H1 (cell line): ENCODE data around the gene SRSF2. TPM values are rescaled to one million over a fixed set of nuclear protein-coding genes. Genes with fewer than 3 reads are reported as not detected.

Source experiments
- CTCF ChIA-PET: fragments of 300-600 bp; sonication (Branson Sonifier 250); formaldehyde crosslinking; loops from one replicate; lab custom pipeline; 2021; ENCODE audit not compliant: partially characterized antibody; lab: Charles Lee
- POLR2A ChIA-PET: fragments of 300-600 bp; sonication (Branson Sonifier 250); formaldehyde crosslinking; loops from one replicate; lab custom pipeline; 2021; ENCODE audit warnings: inconsistent platforms; ENCODE audit not compliant: partially characterized antibody; lab: Charles Lee
- DNase-seq, 2 experiments: peaks; one replicate each; pipeline versions ENCODE4 v3.0.0 to v3.0.0-alpha.2; 2010 to 2022; ENCODE audit warnings: low spot score in 2 of 2, low read depth in 1 of 2, mixed read lengths in 1 of 2
- FAIRE-seq: peaks from 2 replicates; lab custom pipeline; 2011; peaks lifted over from hg19 to GRCh38; lab: Jason Lieb, UNC
- H2AFZ ChIP-seq: 2 replicates; pipeline ENCODE4 v1.8.1; 2012; ENCODE audit warnings: low read length, inconsistent platforms
- H2AK5ac ChIP-seq: 2 replicates; pipeline ENCODE4 v1.6.1; 2013; ENCODE audit warnings: low read depth, low read length
- H2BK120ac ChIP-seq: replicated peaks from 2 replicates; pipeline ENCODE3; 2013; ENCODE audit warnings: low read depth, low read length, inconsistent platforms
- H2BK12ac ChIP-seq: 2 replicates; pipeline ENCODE4 v1.6.1; 2013; ENCODE audit warnings: low read depth, low read length
- H2BK15ac ChIP-seq: 2 replicates; pipeline ENCODE4 v1.6.1; 2013; ENCODE audit warnings: low read length
- H2BK20ac ChIP-seq: 2 replicates; pipeline ENCODE4 v1.6.1; 2013; ENCODE audit warnings: low read length
- H2BK5ac ChIP-seq: 2 replicates; pipeline ENCODE4 v1.6.1; 2013; ENCODE audit warnings: low read depth, low read length
- H3K14ac ChIP-seq: 2 replicates; pipeline ENCODE4 v1.6.1; 2013; ENCODE audit warnings: inconsistent platforms; ENCODE audit not compliant: insufficient read length
- H3K18ac ChIP-seq: 2 replicates; pipeline ENCODE4 v1.6.1; 2013; ENCODE audit warnings: low read length; ENCODE audit errors: extremely low read depth
- H3K23ac ChIP-seq: 2 replicates; pipeline ENCODE4 v1.6.1; 2013; ENCODE audit warnings: inconsistent platforms; ENCODE audit not compliant: insufficient read length
- H3K23me2 ChIP-seq: 2 replicates; pipeline ENCODE4 v1.6.1; 2013; ENCODE audit warnings: low read depth, low read length
- H3K27ac ChIP-seq: 2 replicates; pipeline ENCODE4 v1.6.1; 2011; ENCODE audit warnings: low read depth, low read length, inconsistent platforms
- H3K27me3 ChIP-seq, 4 experiments: replicated peaks in 1 of 4; 1 replicate in 1 of 4; 2 replicates in 3 of 4; pipeline versions ENCODE4 v1.6.1 to v1.8.1; 2011 to 2013; ENCODE audit warnings: low read length in 3 of 4, mild to moderate bottlenecking in 3 of 4, inconsistent platforms in 2 of 4, mixed read lengths in 2 of 4, moderate library complexity in 1 of 4; ENCODE audit not compliant: control insufficient read depth in 3 of 4, insufficient read depth in 3 of 4; ENCODE audit errors: extremely low read depth in 1 of 4
- H3K36me3 ChIP-seq, 4 experiments: 2 replicates each; pipeline versions ENCODE4 v1.6.1 to v1.8.1; 2011 to 2013; ENCODE audit warnings: mild to moderate bottlenecking in 4 of 4, low read length in 3 of 4, moderate library complexity in 2 of 4, control low read depth in 1 of 4, inconsistent platforms in 1 of 4; ENCODE audit not compliant: insufficient read depth in 4 of 4, control insufficient read depth in 2 of 4
- H3K4ac ChIP-seq: replicated peaks from 2 replicates; pipeline ENCODE3; 2013; ENCODE audit warnings: low read length, low read depth, mixed read lengths, inconsistent platforms; ENCODE audit not compliant: insufficient read length
- H3K4me1 ChIP-seq, 4 experiments: replicated peaks in 1 of 4; 1 replicate in 1 of 4; 2 replicates in 3 of 4; pipeline versions ENCODE4 v1.6.1 to v1.8.1; 2011 to 2013; ENCODE audit warnings: low read length in 3 of 4, inconsistent platforms in 2 of 4, mixed read lengths in 1 of 4; ENCODE audit not compliant: insufficient read depth in 4 of 4, control insufficient read depth in 3 of 4
- H3K4me2 ChIP-seq, 2 experiments: 2 replicates each; pipeline versions ENCODE4 v1.6.1 to v1.8.1; 2011 to 2013; ENCODE audit warnings: low read depth in 2 of 2, low read length in 2 of 2, control low read depth in 1 of 2, inconsistent platforms in 1 of 2, mild to moderate bottlenecking in 1 of 2; ENCODE audit not compliant: insufficient read depth in 1 of 2
- H3K4me3 ChIP-seq, 4 experiments: fragments of 200-600, 300-600 bp in 1 of 4; sonication (generic), shearing (Covaris generic), sonication (Bioruptor Twin) in 1 of 4; 2 replicates each; pipeline versions ENCODE4 v1.5.1 to v1.8.1; 2011 to 2016; ENCODE audit warnings: low read length in 4 of 4, low read depth in 3 of 4, control low read depth in 2 of 4, inconsistent platforms in 2 of 4, mild to moderate bottlenecking in 2 of 4, mixed read lengths in 1 of 4, moderate library complexity in 1 of 4; ENCODE audit not compliant: insufficient read depth in 2 of 4; ENCODE audit errors: extremely low read depth in 1 of 4
- H3K56ac ChIP-seq: replicated peaks from 2 replicates; pipeline ENCODE3; 2013; ENCODE audit warnings: low read depth, mild to moderate bottlenecking, mixed read lengths, low read length, inconsistent platforms; ENCODE audit not compliant: insufficient read length
- H3K79me1 ChIP-seq: 2 replicates; pipeline ENCODE4 v1.6.1; 2013; ENCODE audit warnings: low read depth, low read length, control low read depth
- H3K79me2 ChIP-seq, 2 experiments: 2 replicates each; pipeline versions ENCODE4 v1.6.1 to v1.8.1; 2012 to 2013; ENCODE audit warnings: low read length in 2 of 2, mild to moderate bottlenecking in 2 of 2, inconsistent platforms in 1 of 2; ENCODE audit not compliant: insufficient read depth in 2 of 2, control insufficient read depth in 1 of 2
- H3K9ac ChIP-seq, 4 experiments: replicated peaks in 1 of 4; 1 replicate in 1 of 4; 2 replicates in 3 of 4; pipeline versions ENCODE4 v1.6.1 to v1.8.1; 2011 to 2013; ENCODE audit warnings: low read depth in 3 of 4, low read length in 3 of 4, control low read depth in 2 of 4, mild to moderate bottlenecking in 2 of 4, moderate library complexity in 2 of 4, inconsistent platforms in 1 of 4; ENCODE audit errors: extremely low read depth in 1 of 4
- H3K9me3 ChIP-seq, 2 experiments: 2 replicates each; pipeline versions ENCODE4 v1.6.1 to v1.8.1; 2012 to 2013; ENCODE audit warnings: mild to moderate bottlenecking in 2 of 2, moderate library complexity in 2 of 2, control low read depth in 1 of 2, inconsistent platforms in 1 of 2, low read depth in 1 of 2, low read length in 1 of 2, mixed read lengths in 1 of 2; ENCODE audit not compliant: insufficient read depth in 2 of 2
- H4K20me1 ChIP-seq, 2 experiments: replicated peaks in 1 of 2; 2 replicates each; pipeline versions ENCODE3 to v1.8.1; 2011 to 2013; ENCODE audit warnings: inconsistent platforms in 2 of 2, low read length in 2 of 2, mild to moderate bottlenecking in 1 of 2; ENCODE audit not compliant: insufficient read depth in 2 of 2, control insufficient read depth in 1 of 2
- H4K5ac ChIP-seq: 2 replicates; pipeline ENCODE4 v1.6.1; 2013; ENCODE audit warnings: low read length, low read depth, mixed read lengths, inconsistent platforms; ENCODE audit not compliant: insufficient read length
- H4K8ac ChIP-seq: 2 replicates; pipeline ENCODE4 v1.8.0; 2013; ENCODE audit warnings: mild to moderate bottlenecking, moderate library complexity, low read length, inconsistent platforms; ENCODE audit not compliant: insufficient read depth; ENCODE audit errors: extremely low read depth
- H4K91ac ChIP-seq: replicated peaks from 2 replicates; pipeline ENCODE3; 2013; ENCODE audit warnings: low read length, mixed read lengths, inconsistent platforms; ENCODE audit not compliant: insufficient read length
- BACH1 ChIP-seq: IDR thresholded peaks from 2 replicates; pipeline ENCODE4 v1.6.1; 2012; ENCODE audit warnings: low read length, improper control_type of control experiment
- BRCA1 ChIP-seq: IDR thresholded peaks from 2 replicates; pipeline ENCODE4 v1.6.1; 2012; ENCODE audit warnings: low read depth, low read length, improper control_type of control experiment
- CHD2 ChIP-seq: IDR thresholded peaks from 2 replicates; pipeline ENCODE4 v1.6.1; 2012; ENCODE audit warnings: low read length, improper control_type of control experiment
- MAFK ChIP-seq: IDR thresholded peaks from 2 replicates; pipeline ENCODE4 v1.6.1; 2012; ENCODE audit warnings: low read depth, mild to moderate bottlenecking, improper control_type of control experiment, low read length
- SP2 ChIP-seq: IDR thresholded peaks from 2 replicates; pipeline ENCODE4 v1.6.1; 2012; ENCODE audit warnings: mild to moderate bottlenecking, low read length, inconsistent platforms
- SUZ12 ChIP-seq: fragments of 200-600 bp; sonication (generic); IDR thresholded peaks from 2 replicates; pipeline ENCODE4 v1.6.1; 2012; ENCODE audit warnings: mild to moderate bottlenecking, inconsistent platforms, low read length, moderate library complexity, mixed read lengths
- YY1 ChIP-seq: IDR thresholded peaks from 2 replicates; pipeline ENCODE4 v1.6.1; 2011; ENCODE audit warnings: low read depth, mild to moderate bottlenecking, low read length
- WGBS, 2 experiments: shearing (Covaris generic) in 1 of 2; methylation state at CpG; one replicate each; pipeline versions ENCODE4 v1.1.6 to v1.1.7; 2013 to 2015; ENCODE audit warnings: low lambda C conversion rate in 2 of 2, mixed read lengths in 2 of 2, inconsistent platforms in 1 of 2, low coverage in 1 of 2, missing lambda C conversion rate in 1 of 2; ENCODE audit not compliant: insufficient replicate concordance in 2 of 2, insufficient coverage in 1 of 2, insufficient read length in 1 of 2; ENCODE audit errors: extremely low coverage in 1 of 2, missing lambda C conversion rate in 1 of 2; 5-methylcytosine and 5-hydroxymethylcytosine counted together
- polyA plus RNA-seq, 7 experiments: library from polyadenylated mRNA; depleted of rRNA in 3 of 7; stranded (reverse) in 5 of 7; unstranded in 2 of 7; fragments of >200 nt in 5 of 7; fragments of 200-250 nt in 2 of 7; gene quantifications; 1 replicate in 5 of 7; 2 replicates in 1 of 7; 4 replicates in 1 of 7; pipeline versions ENCODE4 v1.2.1 to v1.2.3, GENCODE V29; 2011 to 2013; ENCODE audit warnings: missing spikeins in 2 of 7, mixed read lengths in 2 of 7
- total RNA-seq: library from RNA; stranded (reverse); fragmentation: NEBNext Ultra II Directional; extraction: Animal tissue kit (Norgen Biotek cat#: 25700); gene quantifications from 2 replicates; pipeline ENCODE4 v1.2.1, GENCODE V29; 2021

SRSF2 gene
- total and polyA plus RNA-seq, 2 of the 8 experiments (the other 6 are each of a cell fraction or from before 2014, with no cell fraction given) = 397 to 401 TPM

DNA sequence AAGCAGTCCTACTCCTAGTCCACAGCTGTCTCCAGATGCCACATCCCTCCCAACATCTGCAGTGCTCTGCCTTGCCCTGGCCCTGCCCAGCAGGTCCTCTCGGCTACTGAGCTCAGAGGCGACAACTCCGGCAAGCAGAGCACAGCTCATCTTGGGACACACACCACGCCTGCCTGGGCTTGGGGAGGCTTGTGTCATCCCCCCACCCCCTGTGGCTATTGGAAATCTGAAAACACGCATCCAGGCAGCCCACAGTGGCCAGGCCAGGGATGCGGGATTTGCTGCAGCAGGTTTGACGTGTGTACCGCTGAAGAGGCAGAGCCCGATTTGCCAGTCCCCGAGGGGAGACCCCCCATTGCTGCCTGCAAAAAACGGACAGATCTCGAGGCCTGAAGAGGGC, 51.8 kb downstream of the SRSF2 start:
- 0 out of 2 replicates have a peak overlapping the region, but pooled peaks have one; percentile 27 for H2BK12ac ChIP-seq
- no peak overlapping the region for H3K4ac ChIP-seq
- FAIRE-seq (no peak), DNase-seq (no peak)
- H2BK15ac ChIP-seq = no peak overlapping the region
- H3K23ac ChIP-seq = no peak overlapping the region
- no peak overlapping the region for H3K4me2 ChIP-seq
- H3K9me3 ChIP-seq = no peaks in the 10 kb centered on the region
- POLR2A ChIA-PET = interaction anchor here (0.9 to 1.1 kb wide), 2 partner anchors 14 to 22 kb away, joined by 3 read pairs; no protein-coding TSS in a partner anchor
- no peaks in the 10 kb centered on the region for H3K79me2 ChIP-seq
- 95% methylated on average over 11 of the region's 12 CpGs; no CpG with 5 or more reads in 1 of the 2 experiments for WGBS, 2 experiments
- H2BK120ac ChIP-seq = no peak overlapping the region
- H4K91ac ChIP-seq = no peak overlapping the region
- H3K9ac ChIP-seq = no peak overlapping the region
- H2AFZ ChIP-seq = no peak overlapping the region
- no peak overlapping the region for H3K4me3 ChIP-seq
- CTCF ChIA-PET = interaction anchor here (0.6 to 13.1 kb wide), 10 partner anchors 12 to 1268 kb away, joined by 3 to 155 read pairs (median 4); partner anchors contain the start of genes AANAT, JMJD6, METTL23 and MXRA7
- H2BK20ac ChIP-seq = no peak overlapping the region
- H3K23me2 ChIP-seq = no peaks in the 10 kb centered on the region
- no peak overlapping the region for H4K8ac ChIP-seq
- no peak overlapping the region for H2BK5ac ChIP-seq
- H3K56ac ChIP-seq = no peak overlapping the region
- H4K20me1 ChIP-seq = peaks cover 0 to 2% of the 10 kb centered on the region in 2 experiments
- TF ChIP-seq BRCA1 (no peak), MAFK (no peak), BACH1 (no peak), CHD2 (no peak), SUZ12 (no peak), SP2 (no peak), YY1 (no peak)
- no peak overlapping the region for H3K18ac ChIP-seq
- no peak overlapping the region for H3K27ac ChIP-seq
- H3K36me3 ChIP-seq = no peaks in the 10 kb centered on the region
- no peaks in the 10 kb centered on the region for H3K27me3 ChIP-seq
- H4K5ac ChIP-seq = no peak overlapping the region
- H3K4me1 ChIP-seq = peaks cover 0 to 28% (median 14%) of the 10 kb centered on the region in 4 experiments; a peak in 6 of 7 replicates
- no peaks in the 10 kb centered on the region for H3K79me1 ChIP-seq
- no peak overlapping the region for H3K14ac ChIP-seq
- H2AK5ac ChIP-seq = no peak overlapping the region
